Calu3 (cell line): Measurements from ENCODE around the gene AZU1. TPM values are rescaled to one million over a fixed set of nuclear protein-coding genes. Genes with fewer than 3 reads are reported as not detected.

ENCODE experiments used
- BruUV-seq: library from RNA; stranded (reverse); fragments of 400-500 nt; replicated peaks from 2 replicates; lab custom pipeline; 2021; lab: Mats Ljungman, UMichigan
- CTCF ChIA-PET: fragments of 300-600 bp; sonication (Branson Sonifier 250); formaldehyde crosslinking; loops from one replicate; lab custom pipeline; 2022; ENCODE audit warnings: antibody characterized with exemption; lab: Charles Lee
- DNase-seq: peaks from one replicate; pipeline ENCODE4 v3.0.0; 2022
- H3K27ac Mint-ChIP-seq: one replicate; pipeline ENCODE4 v1.8.0; 2022; ENCODE audit warnings: mixed read lengths; ENCODE audit not compliant: unreplicated experiment
- H3K27me3 Mint-ChIP-seq: one replicate; pipeline ENCODE4 v1.8.0; 2022; ENCODE audit warnings: mixed read lengths; ENCODE audit not compliant: unreplicated experiment
- H3K36me3 Mint-ChIP-seq: one replicate; pipeline ENCODE4 v1.8.0; 2022; ENCODE audit warnings: mild to moderate bottlenecking, moderate library complexity, mixed read lengths; ENCODE audit not compliant: insufficient read depth, unreplicated experiment
- H3K4me1 Mint-ChIP-seq: one replicate; pipeline ENCODE4 v1.8.0; 2022; ENCODE audit warnings: mild to moderate bottlenecking, low read depth, mixed read lengths; ENCODE audit not compliant: unreplicated experiment
- H3K4me3 Mint-ChIP-seq: one replicate; pipeline ENCODE4 v1.8.0; 2022; ENCODE audit warnings: mild to moderate bottlenecking, low read depth, moderate library complexity, mixed read lengths; ENCODE audit not compliant: unreplicated experiment
- H3K9me3 Mint-ChIP-seq: one replicate; pipeline ENCODE4 v1.8.0; 2022; ENCODE audit warnings: low read depth, mixed read lengths; ENCODE audit not compliant: unreplicated experiment
- intact Hi-C: fragments of 100-400 bp; cut with micrococcal nuclease; formaldehyde crosslinking; loops from one replicate; pipeline ENCODE4 v1.10.0; 2022; ENCODE audit not compliant: unreplicated experiment
- total RNA-seq: library from RNA; stranded (reverse); gene quantifications from 2 replicates; pipeline ENCODE4 v1.2.3, GENCODE V29; 2022
- TF ChIP-seq, protein P1 (sequence below): fragments of 200-600 bp; IDR thresholded peaks from one replicate; pipeline ENCODE4 v1.8.0; 2022; ENCODE audit warnings: antibody characterized with exemption; ENCODE audit not compliant: unreplicated experiment

The AZU1 gene
- total RNA-seq, 1 experiment from 2014 or later, result not detected

DNA sequence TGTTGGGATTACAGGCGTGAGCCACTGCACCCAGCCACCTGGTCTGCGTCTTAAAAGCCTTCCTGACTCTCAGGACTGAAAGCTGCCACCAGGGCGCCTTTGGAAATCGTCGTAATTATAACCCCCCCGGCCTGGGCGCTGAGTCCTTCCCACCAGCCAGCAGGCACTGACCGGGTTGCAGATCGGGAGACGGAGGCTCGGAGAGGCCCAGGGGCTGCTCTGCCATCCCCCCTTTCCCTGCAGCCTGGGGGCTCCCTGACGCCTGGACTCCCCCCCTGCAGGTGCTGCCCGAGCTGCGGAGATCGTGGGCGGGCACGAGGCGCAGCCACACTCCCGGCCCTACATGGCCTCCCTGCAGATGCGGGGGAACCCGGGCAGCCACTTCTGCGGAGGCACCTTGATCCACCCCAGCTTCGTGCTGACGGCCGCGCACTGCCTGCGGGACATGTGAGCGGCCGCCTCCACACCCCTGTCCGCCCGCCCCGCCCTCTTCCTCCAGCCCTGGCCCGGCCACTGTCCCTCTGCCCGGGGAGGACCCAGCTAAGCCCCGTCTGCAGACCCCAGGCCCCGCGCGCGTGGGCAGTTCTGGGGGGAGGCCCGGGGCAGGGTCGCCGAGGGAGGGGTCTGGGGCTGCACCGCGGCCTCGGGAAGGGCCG, 15.7 kb downstream of the AZU1 start:
- intact Hi-C loops, result no loop called here
- CTCF ChIA-PET, result no interaction called here
- TF ChIP-seq, protein P1, sequence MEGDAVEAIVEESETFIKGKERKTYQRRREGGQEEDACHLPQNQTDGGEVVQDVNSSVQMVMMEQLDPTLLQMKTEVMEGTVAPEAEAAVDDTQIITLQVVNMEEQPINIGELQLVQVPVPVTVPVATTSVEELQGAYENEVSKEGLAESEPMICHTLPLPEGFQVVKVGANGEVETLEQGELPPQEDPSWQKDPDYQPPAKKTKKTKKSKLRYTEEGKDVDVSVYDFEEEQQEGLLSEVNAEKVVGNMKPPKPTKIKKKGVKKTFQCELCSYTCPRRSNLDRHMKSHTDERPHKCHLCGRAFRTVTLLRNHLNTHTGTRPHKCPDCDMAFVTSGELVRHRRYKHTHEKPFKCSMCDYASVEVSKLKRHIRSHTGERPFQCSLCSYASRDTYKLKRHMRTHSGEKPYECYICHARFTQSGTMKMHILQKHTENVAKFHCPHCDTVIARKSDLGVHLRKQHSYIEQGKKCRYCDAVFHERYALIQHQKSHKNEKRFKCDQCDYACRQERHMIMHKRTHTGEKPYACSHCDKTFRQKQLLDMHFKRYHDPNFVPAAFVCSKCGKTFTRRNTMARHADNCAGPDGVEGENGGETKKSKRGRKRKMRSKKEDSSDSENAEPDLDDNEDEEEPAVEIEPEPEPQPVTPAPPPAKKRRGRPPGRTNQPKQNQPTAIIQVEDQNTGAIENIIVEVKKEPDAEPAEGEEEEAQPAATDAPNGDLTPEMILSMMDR, result no peak
- Mint-ChIP-seq H3K4me1 (peaks cover 9% of the 10 kb centered on the region), H3K4me3 (peak overlapping the region; percentile 24), H3K9me3 (peaks cover 3% of the 10 kb centered on the region), H3K36me3 (peaks cover 3% of the 10 kb centered on the region), H3K27me3 (peaks cover 59% of the 10 kb centered on the region), H3K27ac (no peak overlapping the region)
- no TSS peak for BruUV-seq
- DNase-seq, result peak; percentile 40

DNA sequence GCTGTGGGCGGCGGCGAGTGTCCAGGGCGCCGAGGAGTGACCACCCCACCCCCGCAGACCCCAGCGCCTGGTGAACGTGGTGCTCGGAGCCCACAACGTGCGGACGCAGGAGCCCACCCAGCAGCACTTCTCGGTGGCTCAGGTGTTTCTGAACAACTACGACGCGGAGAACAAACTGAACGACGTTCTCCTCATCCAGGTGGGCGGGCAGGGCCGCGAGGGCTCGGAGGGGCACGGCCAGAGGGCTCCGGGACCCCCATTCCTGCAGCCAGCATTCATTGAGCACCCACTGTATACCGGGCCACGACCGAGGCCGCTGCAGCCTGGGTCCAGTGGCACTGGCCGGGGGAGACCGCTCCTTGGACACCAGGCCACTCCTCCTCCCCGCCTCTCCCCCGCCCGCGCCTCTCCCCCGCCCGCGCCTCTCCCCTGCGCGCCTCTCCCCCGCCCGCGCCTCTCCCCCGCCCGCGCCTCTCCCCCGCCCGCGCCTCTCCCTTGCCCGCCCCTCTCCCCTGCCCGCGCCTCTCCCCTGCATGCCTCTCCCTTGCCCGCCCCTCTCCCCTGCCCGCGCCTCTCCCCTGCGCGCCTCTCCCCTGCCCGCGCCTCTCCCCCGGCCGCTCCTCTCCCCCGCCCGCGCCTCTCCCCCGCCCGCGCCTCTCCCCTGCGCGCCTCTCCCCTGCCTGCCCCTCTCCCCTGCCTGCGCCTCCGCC, 16.4 kb downstream of the AZU1 start:
- TF ChIP-seq, protein P1, result no peak
- Mint-ChIP-seq H3K9me3 (peaks cover 3% of the 10 kb centered on the region), H3K4me1 (peaks cover 9% of the 10 kb centered on the region), H3K4me3 (peak overlapping the region; percentile 26), H3K36me3 (peaks cover 3% of the 10 kb centered on the region), H3K27ac (no peak overlapping the region), H3K27me3 (peaks cover 66% of the 10 kb centered on the region)
- CTCF ChIA-PET, result interaction anchor here (0.8 kb wide), 1 partner anchor 43 kb away, joined by 6 read pairs; no protein-coding TSS in a partner anchor
- DNase-seq, result no peak
- BruUV-seq, result no TSS peak
- intact Hi-C loops, result no loop called here

DNA sequence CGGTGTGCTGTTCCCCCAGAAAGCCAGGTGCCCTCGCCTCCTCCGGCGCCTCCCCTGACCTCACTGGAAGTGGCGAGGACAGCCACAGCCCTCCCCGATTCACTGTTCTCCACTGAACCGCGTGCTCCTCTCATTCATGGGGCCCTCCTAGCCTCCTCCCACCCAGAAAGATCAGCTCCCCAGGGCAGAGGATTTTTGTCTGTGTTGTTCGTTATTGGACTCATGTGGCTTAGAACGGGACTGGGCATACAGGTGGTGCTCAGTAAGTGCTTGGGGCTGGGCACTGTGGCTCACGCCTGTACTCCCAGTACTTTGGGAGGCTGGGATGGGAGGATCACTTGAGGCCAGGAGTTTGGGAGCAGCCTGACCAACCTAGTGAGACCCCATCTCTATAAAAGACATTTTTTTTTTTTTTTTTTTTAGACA, 16.9 kb downstream of the AZU1 start:
- Mint-ChIP-seq H3K4me1 (peaks cover 9% of the 10 kb centered on the region), H3K4me3 (peak overlapping the region; percentile 26), H3K36me3 (peaks cover 3% of the 10 kb centered on the region), H3K27ac (no peak overlapping the region), H3K27me3 (peaks cover 66% of the 10 kb centered on the region), H3K9me3 (peaks cover 3% of the 10 kb centered on the region)
- intact Hi-C loops, result no loop called here
- TF ChIP-seq, protein P1, result no peak
- no peak for DNase-seq
- no TSS peak for BruUV-seq
- CTCF ChIA-PET, result interaction anchor here (0.8 kb wide), 1 partner anchor 44 kb away, joined by 6 read pairs; no protein-coding TSS in a partner anchor

DNA sequence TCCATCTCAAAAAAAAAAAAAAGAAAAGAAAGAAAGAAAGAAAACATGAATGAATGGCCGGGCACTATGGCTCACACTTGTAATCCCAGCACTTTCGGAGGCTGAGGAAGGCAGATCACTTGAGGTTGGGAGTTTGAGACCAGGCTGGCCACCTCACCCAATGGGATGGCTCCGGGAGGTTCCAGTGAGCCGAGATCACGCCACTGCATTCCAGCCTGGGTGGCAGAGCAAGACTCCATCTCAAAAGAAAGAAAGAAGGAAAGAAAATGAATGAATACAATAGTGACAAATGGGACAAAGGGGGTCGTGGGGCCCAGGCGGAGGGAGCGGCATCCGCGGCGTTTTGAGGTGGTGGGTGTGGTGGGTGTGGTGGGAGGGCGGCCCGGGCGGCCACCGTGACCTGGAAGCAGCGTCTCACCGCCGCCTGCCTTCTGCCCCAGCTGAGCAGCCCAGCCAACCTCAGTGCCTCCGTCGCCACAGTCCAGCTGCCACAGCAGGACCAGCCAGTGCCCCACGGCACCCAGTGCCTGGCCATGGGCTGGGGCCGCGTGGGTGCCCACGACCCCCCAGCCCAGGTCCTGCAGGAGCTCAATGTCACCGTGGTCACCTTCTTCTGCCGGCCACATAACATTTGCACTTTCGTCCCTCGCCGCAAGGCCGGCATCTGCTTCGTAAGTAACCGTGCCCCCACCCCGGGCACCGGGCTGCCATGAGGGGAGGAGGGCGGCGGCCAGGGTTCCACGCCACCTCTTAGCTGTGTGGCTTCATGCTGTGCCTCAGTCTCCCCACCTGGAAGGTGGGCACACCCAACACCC, 18.3 kb downstream of the AZU1 start:
- intact Hi-C loops, result no loop called here
- no peak for DNase-seq
- Mint-ChIP-seq H3K9me3 (peaks cover 3% of the 10 kb centered on the region), H3K4me1 (peaks cover 9% of the 10 kb centered on the region), H3K27ac (no peak overlapping the region), H3K27me3 (peaks cover 63% of the 10 kb centered on the region), H3K36me3 (peaks cover 3% of the 10 kb centered on the region), H3K4me3 (no peak overlapping the region)
- CTCF ChIA-PET, result no interaction called here
- TF ChIP-seq, protein P1, result no peak
- BruUV-seq, result no TSS peak
